GM21717 (cell line): ENCODE results near the gene MYO18B.
"Not testable (repeated sequence)": the region's sequence is repeated elsewhere in the genome, so short reads cannot be mapped to it uniquely, and the experiment has no call there.

Experiments used
- ATAC-seq: cut with Tn5 transposase; IDR thresholded peaks from one replicate; pipeline ENCODE4 v1.9.1; 2021; ENCODE audit warnings: mild to moderate bottlenecking, moderate library complexity; ENCODE audit not compliant: unreplicated experiment

Gene MYO18B, protein sequence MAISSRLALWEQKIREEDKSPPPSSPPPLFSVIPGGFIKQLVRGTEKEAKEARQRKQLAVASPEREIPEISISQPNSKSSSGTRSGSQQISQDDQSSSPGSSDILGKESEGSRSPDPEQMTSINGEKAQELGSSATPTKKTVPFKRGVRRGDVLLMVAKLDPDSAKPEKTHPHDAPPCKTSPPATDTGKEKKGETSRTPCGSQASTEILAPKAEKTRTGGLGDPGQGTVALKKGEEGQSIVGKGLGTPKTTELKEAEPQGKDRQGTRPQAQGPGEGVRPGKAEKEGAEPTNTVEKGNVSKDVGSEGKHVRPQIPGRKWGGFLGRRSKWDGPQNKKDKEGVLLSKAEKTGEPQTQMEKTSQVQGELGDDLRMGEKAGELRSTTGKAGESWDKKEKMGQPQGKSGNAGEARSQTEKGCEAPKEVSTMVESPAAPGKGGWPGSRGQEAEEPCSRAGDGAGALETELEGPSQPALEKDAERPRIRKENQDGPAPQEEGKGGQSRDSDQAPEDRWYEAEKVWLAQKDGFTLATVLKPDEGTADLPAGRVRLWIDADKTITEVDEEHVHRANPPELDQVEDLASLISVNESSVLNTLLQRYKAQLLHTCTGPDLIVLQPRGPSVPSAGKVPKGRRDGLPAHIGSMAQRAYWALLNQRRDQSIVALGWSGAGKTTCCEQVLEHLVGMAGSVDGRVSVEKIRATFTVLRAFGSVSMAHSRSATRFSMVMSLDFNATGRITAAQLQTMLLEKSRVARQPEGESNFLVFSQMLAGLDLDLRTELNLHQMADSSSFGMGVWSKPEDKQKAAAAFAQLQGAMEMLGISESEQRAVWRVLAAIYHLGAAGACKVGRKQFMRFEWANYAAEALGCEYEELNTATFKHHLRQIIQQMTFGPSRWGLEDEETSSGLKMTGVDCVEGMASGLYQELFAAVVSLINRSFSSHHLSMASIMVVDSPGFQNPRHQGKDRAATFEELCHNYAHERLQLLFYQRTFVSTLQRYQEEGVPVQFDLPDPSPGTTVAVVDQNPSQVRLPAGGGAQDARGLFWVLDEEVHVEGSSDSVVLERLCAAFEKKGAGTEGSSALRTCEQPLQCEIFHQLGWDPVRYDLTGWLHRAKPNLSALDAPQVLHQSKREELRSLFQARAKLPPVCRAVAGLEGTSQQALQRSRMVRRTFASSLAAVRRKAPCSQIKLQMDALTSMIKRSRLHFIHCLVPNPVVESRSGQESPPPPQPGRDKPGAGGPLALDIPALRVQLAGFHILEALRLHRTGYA (N-terminal part only)

DNA sequence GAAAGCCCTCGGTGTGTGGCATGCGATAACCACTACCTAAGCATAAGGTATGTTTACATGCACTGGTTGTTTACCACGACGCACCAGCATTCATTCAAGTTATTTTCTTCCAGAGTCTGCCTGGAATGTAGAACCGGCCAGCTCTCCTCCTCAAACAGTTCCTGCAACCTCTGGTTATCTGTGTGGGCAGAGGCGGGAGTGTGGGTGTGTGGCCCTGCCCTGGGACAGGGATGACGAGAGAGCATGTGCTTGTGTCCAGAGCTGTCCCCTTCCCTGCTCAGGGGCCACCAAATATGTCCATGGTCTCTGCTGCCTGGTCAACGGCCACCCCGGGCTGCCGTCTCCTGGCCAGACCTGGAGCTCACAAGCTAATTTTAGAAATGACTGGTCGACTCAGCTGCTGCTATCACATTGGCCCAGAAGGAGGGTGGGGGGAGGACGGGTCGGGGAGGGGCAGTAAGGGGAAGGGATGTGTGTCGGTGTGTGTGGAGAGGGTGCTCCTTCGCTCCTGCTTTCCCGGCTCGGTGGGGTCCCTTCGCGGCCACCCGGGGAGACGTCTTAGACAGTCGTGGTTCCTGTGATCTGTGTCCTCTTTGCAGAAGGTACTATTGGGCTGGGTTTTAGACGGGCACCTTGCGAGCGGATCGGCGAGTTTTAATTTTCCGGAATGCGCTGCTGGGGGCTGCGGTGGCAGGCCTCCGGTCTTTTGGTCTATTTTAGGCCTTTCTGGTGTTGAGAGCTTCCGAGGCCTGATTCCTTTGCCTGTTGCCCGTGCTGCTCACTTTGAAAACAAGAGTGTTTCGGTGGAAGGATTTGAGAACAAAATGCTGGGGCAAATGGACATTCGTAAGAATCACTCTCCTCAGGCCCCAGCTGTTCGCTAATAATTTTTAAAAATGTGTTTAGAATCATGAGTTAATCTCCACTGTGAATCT, at the start of gene MYO18B:
Gene MYO18B (plus strand): TSS at position 497 of the 935 bp plus-strand sequence. CDS start 18,905 bp downstream, outside the sequence.
- ATAC-seq = no peak

- ATAC-seq = no peak
Measured at GRCh38 chr22:25692397-25693267, 49.4 kb upstream of the MYO18B start.

- no peak for ATAC-seq
Measured at GRCh38 chr22:25693268-25693565, 48.8 kb upstream of the MYO18B start.

DNA sequence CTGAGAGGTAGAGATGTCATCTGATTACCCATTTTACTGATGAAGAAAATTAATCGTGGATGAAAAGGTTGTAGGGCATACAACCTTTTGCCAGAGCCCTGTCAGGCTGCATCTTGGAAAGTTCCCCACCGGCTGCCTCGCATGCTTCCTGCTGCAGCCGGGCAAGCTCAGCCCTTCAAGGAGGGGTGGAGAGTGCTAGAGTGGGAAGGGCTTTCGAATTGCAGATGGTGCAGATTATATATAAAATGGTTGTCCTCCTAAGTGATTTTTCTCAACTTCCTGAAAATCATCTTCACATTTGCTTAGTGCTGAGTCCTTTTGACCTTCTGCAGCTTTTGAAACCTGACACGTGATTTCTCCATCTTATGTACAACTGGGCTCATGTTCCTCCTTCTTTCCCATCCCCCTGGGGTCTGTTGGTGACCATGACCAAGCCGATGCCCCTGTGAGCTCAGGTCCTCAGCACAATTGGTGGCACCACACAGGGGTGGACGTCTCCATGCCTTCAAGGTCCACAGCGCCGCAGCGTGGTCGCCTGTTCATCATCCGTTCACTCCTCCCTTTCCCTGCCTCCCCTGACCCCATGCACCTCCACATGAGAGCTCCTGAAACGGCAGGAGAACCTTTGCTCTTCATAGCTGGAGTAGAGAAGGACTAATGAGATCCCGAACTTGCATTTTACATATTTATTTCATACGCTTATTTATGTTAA, 47.6 kb upstream of the MYO18B start:
- no peak for ATAC-seq

DNA sequence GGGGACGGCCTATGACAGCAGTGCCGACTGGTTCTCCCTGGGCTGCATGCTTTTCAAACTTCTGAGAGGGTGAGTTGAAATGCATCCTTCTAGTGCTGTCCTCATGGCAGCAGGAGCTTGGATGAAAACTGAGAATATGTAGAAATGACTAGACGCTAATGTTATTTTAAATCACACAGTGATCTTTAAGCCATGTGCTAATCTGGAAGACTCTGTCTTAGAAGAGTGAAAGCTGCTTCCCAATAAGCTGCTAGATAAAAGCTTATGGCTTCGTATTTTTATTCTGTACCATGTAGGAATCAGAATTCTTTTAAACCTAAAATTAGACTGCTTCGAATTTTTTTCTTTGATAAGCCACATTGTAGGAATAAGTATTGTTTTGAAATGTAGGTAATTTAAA, 46.8 kb upstream of the MYO18B start:
- no peak for ATAC-seq

- ATAC-seq = no peak
Measured at GRCh38 chr22:25696763-25697162, 45.2 kb upstream of the MYO18B start.

DNA sequence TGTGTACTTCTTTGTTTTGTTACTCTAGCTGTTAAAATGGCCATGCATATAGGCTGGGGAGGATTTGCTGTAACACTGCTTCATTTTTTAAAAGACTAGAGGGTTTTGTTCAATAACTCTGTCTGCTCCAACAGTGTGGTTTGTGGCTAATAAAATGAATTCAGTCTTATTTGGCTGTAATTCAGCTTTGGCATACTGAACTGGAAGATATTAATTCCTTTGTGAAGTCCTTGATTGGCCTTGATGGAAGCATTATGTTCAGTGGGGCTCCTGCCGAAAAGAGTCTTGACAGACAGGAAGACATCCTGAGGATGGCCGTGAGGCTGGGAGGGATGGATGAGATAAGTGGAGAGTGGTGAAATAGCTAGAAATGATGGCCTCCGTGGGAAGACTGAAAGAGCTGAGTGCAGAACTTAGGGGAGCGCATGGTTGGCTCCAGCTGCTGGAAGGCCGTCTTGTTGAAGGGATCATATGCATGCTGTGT, 44.8 kb upstream of the MYO18B start:
- no peak for ATAC-seq

DNA sequence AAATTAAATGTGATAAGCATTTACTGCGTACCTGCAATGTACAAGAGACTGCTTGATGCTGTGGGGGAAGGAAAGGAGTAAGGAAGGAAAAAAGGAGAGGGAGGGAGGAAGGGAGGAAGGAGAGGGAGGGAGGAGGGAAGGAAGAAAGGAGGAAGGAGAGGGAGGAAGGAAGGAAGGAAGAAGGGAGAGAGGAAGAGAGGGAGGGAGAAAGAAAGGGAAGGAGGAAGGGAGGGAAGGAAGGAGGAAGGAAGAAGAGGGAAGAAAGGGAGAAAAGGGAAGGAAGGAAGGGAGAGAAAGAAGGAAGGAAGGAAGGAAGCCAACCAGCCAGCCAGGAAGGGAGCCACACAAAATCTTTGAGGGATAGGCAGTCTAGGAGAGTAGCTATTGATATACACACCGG, 44.0 kb upstream of the MYO18B start:
- ATAC-seq = no peak

DNA sequence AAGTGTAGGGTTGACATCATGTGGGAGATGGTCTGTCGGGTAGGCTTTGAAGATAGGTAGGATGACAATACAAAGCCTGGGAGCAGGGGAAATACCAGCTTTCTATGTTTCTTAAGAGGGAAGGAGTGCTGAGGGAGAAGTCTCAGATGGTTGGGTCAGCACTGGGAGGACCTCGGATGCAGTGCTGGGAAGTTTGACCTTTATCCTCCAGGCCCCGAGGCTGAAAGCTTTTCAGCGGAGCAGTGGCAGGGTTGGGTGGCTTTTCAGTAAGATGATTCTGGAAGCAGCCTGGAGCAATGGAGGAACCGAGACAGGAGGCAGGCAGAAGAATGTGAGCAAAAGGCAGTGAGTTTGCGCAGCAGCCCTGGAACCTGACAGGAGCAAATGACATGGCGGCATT, 43.5 kb upstream of the MYO18B start:
- ATAC-seq = no peak

DNA sequence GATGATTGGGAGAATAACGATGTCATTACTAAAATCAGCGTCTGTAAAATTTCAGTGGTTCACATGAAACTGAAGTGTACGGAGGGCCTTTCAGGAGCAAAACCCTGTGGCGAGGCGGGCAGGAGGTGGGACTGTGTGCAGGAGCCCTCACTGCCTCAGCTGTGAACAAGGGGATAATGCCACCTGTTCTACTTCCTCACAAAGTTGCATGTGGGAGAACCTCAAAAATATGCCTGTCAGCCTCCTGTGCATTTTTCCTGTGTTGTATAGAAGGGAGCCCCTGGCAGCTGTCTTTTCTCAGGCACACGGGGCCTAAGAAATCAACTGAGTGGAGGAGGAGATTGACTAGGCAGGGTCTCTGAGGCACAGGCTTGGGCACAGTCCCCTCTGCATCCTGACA, 43.0 kb upstream of the MYO18B start:
- ATAC-seq = no peak

GRCh38 chr22:25701056-25701780, 40.8 kb upstream of the MYO18B start:
- no peak for ATAC-seq

GRCh38 chr22:25702040-25702439, 39.9 kb upstream of the MYO18B start:
- ATAC-seq = no peak

GRCh38 chr22:25702571-25703167, 39.3 kb upstream of the MYO18B start:
- ATAC-seq = no peak

DNA sequence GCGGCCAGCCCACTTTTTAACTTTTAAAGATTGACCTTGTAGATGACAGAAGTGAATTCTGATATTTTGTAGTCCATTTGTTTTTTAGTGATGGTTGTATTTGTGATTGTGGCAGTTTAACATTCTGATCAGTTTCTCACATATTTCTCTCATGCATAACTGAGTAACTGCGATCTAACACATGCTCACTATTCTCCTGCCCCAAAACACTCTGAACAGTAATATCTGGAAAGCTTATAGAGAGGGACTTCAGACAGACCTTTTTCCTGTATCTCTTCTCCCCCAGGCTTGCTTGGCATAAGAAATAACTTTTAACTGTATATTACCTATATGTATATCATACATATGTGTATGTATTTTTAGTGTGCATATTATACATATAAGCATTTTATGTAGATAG, 37.3 kb upstream of the MYO18B start:
- no peak for ATAC-seq

DNA sequence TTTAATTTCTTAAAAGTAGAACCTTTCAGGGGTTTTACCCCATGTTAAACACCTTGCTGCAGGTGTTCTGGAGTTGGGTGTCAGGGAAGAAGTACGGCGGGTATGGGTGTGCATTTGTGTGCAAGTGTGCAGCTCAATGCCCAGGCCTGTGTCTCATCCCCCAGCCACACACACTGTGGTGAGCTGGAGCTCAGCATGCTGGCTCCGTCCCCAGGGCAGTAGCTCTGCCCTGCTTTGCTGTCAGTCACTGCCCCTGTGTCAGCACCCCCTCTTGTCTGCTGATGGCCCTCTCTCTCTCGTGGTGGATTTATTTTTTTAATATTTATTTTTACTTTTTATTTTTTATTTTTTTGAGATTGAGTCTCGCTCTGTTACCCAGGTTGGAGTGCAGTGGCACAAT, 35.8 kb upstream of the MYO18B start:
- no peak for ATAC-seq

DNA sequence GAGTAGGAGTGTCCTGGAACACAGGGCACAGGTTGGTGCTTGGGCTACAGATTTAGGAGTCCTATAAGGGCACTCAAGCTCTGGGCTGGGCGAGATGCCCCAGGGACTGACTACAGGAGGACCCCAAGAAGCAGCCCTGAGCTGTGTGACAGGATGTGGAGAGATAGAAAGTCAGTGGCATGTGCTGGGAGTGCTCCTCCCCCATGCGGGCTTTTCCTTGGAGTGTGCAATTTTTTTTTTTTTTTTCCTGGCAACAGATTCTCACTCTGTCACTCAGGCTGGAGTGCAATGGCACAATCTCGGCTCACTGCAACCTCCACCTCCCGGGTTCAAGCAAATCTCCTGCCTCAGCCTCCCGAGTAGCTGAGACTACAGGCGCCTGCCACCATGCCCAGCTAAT, 33.6 kb upstream of the MYO18B start:
- not testable (repeated sequence) for ATAC-seq

GRCh38 chr22:25709758-25710157, 32.2 kb upstream of the MYO18B start:
- no peak for ATAC-seq
